H1 (cell line): ENCODE results near the gene ALOX5AP. TPM values are rescaled to one million over a fixed set of nuclear protein-coding genes. Genes with fewer than 3 reads are reported as not detected.

ENCODE experiments used
- CTCF ChIA-PET: fragments of 300-600 bp; sonication (Branson Sonifier 250); formaldehyde crosslinking; loops from one replicate; lab custom pipeline; 2021; ENCODE audit not compliant: partially characterized antibody; lab: Charles Lee
- POLR2A ChIA-PET: fragments of 300-600 bp; sonication (Branson Sonifier 250); formaldehyde crosslinking; loops from one replicate; lab custom pipeline; 2021; ENCODE audit warnings: inconsistent platforms; ENCODE audit not compliant: partially characterized antibody; lab: Charles Lee
- DNase-seq, 2 experiments: peaks; one replicate each; pipeline versions ENCODE4 v3.0.0 to v3.0.0-alpha.2; 2010 to 2022; ENCODE audit warnings: low spot score in 2 of 2, low read depth in 1 of 2, mixed read lengths in 1 of 2
- FAIRE-seq: peaks from 2 replicates; lab custom pipeline; 2011; peaks lifted over from hg19 to GRCh38; lab: Jason Lieb, UNC
- H2AFZ ChIP-seq: 2 replicates; pipeline ENCODE4 v1.8.1; 2012; ENCODE audit warnings: low read length, inconsistent platforms
- H2AK5ac ChIP-seq: 2 replicates; pipeline ENCODE4 v1.6.1; 2013; ENCODE audit warnings: low read depth, low read length
- H2BK120ac ChIP-seq: replicated peaks from 2 replicates; pipeline ENCODE3; 2013; ENCODE audit warnings: low read depth, low read length, inconsistent platforms
- H2BK12ac ChIP-seq: 2 replicates; pipeline ENCODE4 v1.6.1; 2013; ENCODE audit warnings: low read depth, low read length
- H2BK15ac ChIP-seq: 2 replicates; pipeline ENCODE4 v1.6.1; 2013; ENCODE audit warnings: low read length
- H2BK20ac ChIP-seq: 2 replicates; pipeline ENCODE4 v1.6.1; 2013; ENCODE audit warnings: low read length
- H2BK5ac ChIP-seq: 2 replicates; pipeline ENCODE4 v1.6.1; 2013; ENCODE audit warnings: low read depth, low read length
- H3K14ac ChIP-seq: 2 replicates; pipeline ENCODE4 v1.6.1; 2013; ENCODE audit warnings: inconsistent platforms; ENCODE audit not compliant: insufficient read length
- H3K18ac ChIP-seq: 2 replicates; pipeline ENCODE4 v1.6.1; 2013; ENCODE audit warnings: low read length; ENCODE audit errors: extremely low read depth
- H3K23ac ChIP-seq: 2 replicates; pipeline ENCODE4 v1.6.1; 2013; ENCODE audit warnings: inconsistent platforms; ENCODE audit not compliant: insufficient read length
- H3K23me2 ChIP-seq: 2 replicates; pipeline ENCODE4 v1.6.1; 2013; ENCODE audit warnings: low read depth, low read length
- H3K27ac ChIP-seq: 2 replicates; pipeline ENCODE4 v1.6.1; 2011; ENCODE audit warnings: low read depth, low read length, inconsistent platforms
- H3K27me3 ChIP-seq, 4 experiments: replicated peaks in 1 of 4; 1 replicate in 1 of 4; 2 replicates in 3 of 4; pipeline versions ENCODE4 v1.6.1 to v1.8.1; 2011 to 2013; ENCODE audit warnings: low read length in 3 of 4, mild to moderate bottlenecking in 3 of 4, inconsistent platforms in 2 of 4, mixed read lengths in 2 of 4, moderate library complexity in 1 of 4; ENCODE audit not compliant: control insufficient read depth in 3 of 4, insufficient read depth in 3 of 4; ENCODE audit errors: extremely low read depth in 1 of 4
- H3K36me3 ChIP-seq, 4 experiments: 2 replicates each; pipeline versions ENCODE4 v1.6.1 to v1.8.1; 2011 to 2013; ENCODE audit warnings: mild to moderate bottlenecking in 4 of 4, low read length in 3 of 4, moderate library complexity in 2 of 4, control low read depth in 1 of 4, inconsistent platforms in 1 of 4; ENCODE audit not compliant: insufficient read depth in 4 of 4, control insufficient read depth in 2 of 4
- H3K4ac ChIP-seq: replicated peaks from 2 replicates; pipeline ENCODE3; 2013; ENCODE audit warnings: low read length, low read depth, mixed read lengths, inconsistent platforms; ENCODE audit not compliant: insufficient read length
- H3K4me1 ChIP-seq, 4 experiments: replicated peaks in 1 of 4; 1 replicate in 1 of 4; 2 replicates in 3 of 4; pipeline versions ENCODE4 v1.6.1 to v1.8.1; 2011 to 2013; ENCODE audit warnings: low read length in 3 of 4, inconsistent platforms in 2 of 4, mixed read lengths in 1 of 4; ENCODE audit not compliant: insufficient read depth in 4 of 4, control insufficient read depth in 3 of 4
- H3K4me2 ChIP-seq, 2 experiments: 2 replicates each; pipeline versions ENCODE4 v1.6.1 to v1.8.1; 2011 to 2013; ENCODE audit warnings: low read depth in 2 of 2, low read length in 2 of 2, control low read depth in 1 of 2, inconsistent platforms in 1 of 2, mild to moderate bottlenecking in 1 of 2; ENCODE audit not compliant: insufficient read depth in 1 of 2
- H3K4me3 ChIP-seq, 4 experiments: fragments of 200-600, 300-600 bp in 1 of 4; sonication (generic), shearing (Covaris generic), sonication (Bioruptor Twin) in 1 of 4; 2 replicates each; pipeline versions ENCODE4 v1.5.1 to v1.8.1; 2011 to 2016; ENCODE audit warnings: low read length in 4 of 4, low read depth in 3 of 4, control low read depth in 2 of 4, inconsistent platforms in 2 of 4, mild to moderate bottlenecking in 2 of 4, mixed read lengths in 1 of 4, moderate library complexity in 1 of 4; ENCODE audit not compliant: insufficient read depth in 2 of 4; ENCODE audit errors: extremely low read depth in 1 of 4
- H3K56ac ChIP-seq: replicated peaks from 2 replicates; pipeline ENCODE3; 2013; ENCODE audit warnings: low read depth, mild to moderate bottlenecking, mixed read lengths, low read length, inconsistent platforms; ENCODE audit not compliant: insufficient read length
- H3K79me1 ChIP-seq: 2 replicates; pipeline ENCODE4 v1.6.1; 2013; ENCODE audit warnings: low read depth, low read length, control low read depth
- H3K79me2 ChIP-seq, 2 experiments: 2 replicates each; pipeline versions ENCODE4 v1.6.1 to v1.8.1; 2012 to 2013; ENCODE audit warnings: low read length in 2 of 2, mild to moderate bottlenecking in 2 of 2, inconsistent platforms in 1 of 2; ENCODE audit not compliant: insufficient read depth in 2 of 2, control insufficient read depth in 1 of 2
- H3K9ac ChIP-seq, 4 experiments: replicated peaks in 1 of 4; 1 replicate in 1 of 4; 2 replicates in 3 of 4; pipeline versions ENCODE4 v1.6.1 to v1.8.1; 2011 to 2013; ENCODE audit warnings: low read depth in 3 of 4, low read length in 3 of 4, control low read depth in 2 of 4, mild to moderate bottlenecking in 2 of 4, moderate library complexity in 2 of 4, inconsistent platforms in 1 of 4; ENCODE audit errors: extremely low read depth in 1 of 4
- H3K9me3 ChIP-seq, 2 experiments: 2 replicates each; pipeline versions ENCODE4 v1.6.1 to v1.8.1; 2012 to 2013; ENCODE audit warnings: mild to moderate bottlenecking in 2 of 2, moderate library complexity in 2 of 2, control low read depth in 1 of 2, inconsistent platforms in 1 of 2, low read depth in 1 of 2, low read length in 1 of 2, mixed read lengths in 1 of 2; ENCODE audit not compliant: insufficient read depth in 2 of 2
- H4K20me1 ChIP-seq, 2 experiments: replicated peaks in 1 of 2; 2 replicates each; pipeline versions ENCODE3 to v1.8.1; 2011 to 2013; ENCODE audit warnings: inconsistent platforms in 2 of 2, low read length in 2 of 2, mild to moderate bottlenecking in 1 of 2; ENCODE audit not compliant: insufficient read depth in 2 of 2, control insufficient read depth in 1 of 2
- H4K5ac ChIP-seq: 2 replicates; pipeline ENCODE4 v1.6.1; 2013; ENCODE audit warnings: low read length, low read depth, mixed read lengths, inconsistent platforms; ENCODE audit not compliant: insufficient read length
- H4K8ac ChIP-seq: 2 replicates; pipeline ENCODE4 v1.8.0; 2013; ENCODE audit warnings: mild to moderate bottlenecking, moderate library complexity, low read length, inconsistent platforms; ENCODE audit not compliant: insufficient read depth; ENCODE audit errors: extremely low read depth
- H4K91ac ChIP-seq: replicated peaks from 2 replicates; pipeline ENCODE3; 2013; ENCODE audit warnings: low read length, mixed read lengths, inconsistent platforms; ENCODE audit not compliant: insufficient read length
- ASH2L ChIP-seq: fragments of 200-600, 300-600 bp; sonication (generic); IDR thresholded peaks from one replicate; pipeline ENCODE4 v1.7.1; 2017; ENCODE audit warnings: low read length
- CBX5 ChIP-seq: fragments of 300-800, 300-1000 bp; sonication (generic); IDR thresholded peaks from 2 replicates; pipeline ENCODE4 v1.7.1; 2016; ENCODE audit warnings: antibody characterized with exemption, low read length, low read depth
- CEBPB ChIP-seq: IDR thresholded peaks from 2 replicates; pipeline ENCODE4 v1.6.1; 2012; ENCODE audit warnings: low read depth, low read length
- CTBP2 ChIP-seq: IDR thresholded peaks from 2 replicates; pipeline ENCODE4 v1.7.0; 2011; ENCODE audit warnings: borderline replicate concordance, mild to moderate bottlenecking, moderate library complexity, mixed read lengths, low read length; ENCODE audit not compliant: insufficient read depth, insufficient read length
- EGR1 ChIP-seq: IDR thresholded peaks from 2 replicates; pipeline ENCODE4 v1.6.1; 2011; ENCODE audit warnings: low read depth, low read length, borderline replicate concordance
- JUN ChIP-seq: IDR thresholded peaks from 2 replicates; pipeline ENCODE4 v1.6.1; 2011; ENCODE audit warnings: low read depth, mild to moderate bottlenecking, improper control_type of control experiment, low read length
- KDM1A ChIP-seq: fragments of 200-600, 300-600 bp; sonication (generic); IDR thresholded peaks from 2 replicates; pipeline ENCODE4 v1.7.1; 2016; ENCODE audit warnings: mild to moderate bottlenecking, low read length, borderline replicate concordance
- SAP30 ChIP-seq: fragments of 300-600 bp; sonication (generic); IDR thresholded peaks from 2 replicates; pipeline ENCODE4 v1.7.1; 2012; ENCODE audit warnings: low read length, moderate library complexity, mild to moderate bottlenecking, inconsistent platforms; ENCODE audit not compliant: insufficient read depth, insufficient replicate concordance
- YY1 ChIP-seq: IDR thresholded peaks from 2 replicates; pipeline ENCODE4 v1.6.1; 2011; ENCODE audit warnings: low read depth, mild to moderate bottlenecking, low read length
- WGBS, 2 experiments: shearing (Covaris generic) in 1 of 2; methylation state at CpG; one replicate each; pipeline versions ENCODE4 v1.1.6 to v1.1.7; 2013 to 2015; ENCODE audit warnings: low lambda C conversion rate in 2 of 2, mixed read lengths in 2 of 2, inconsistent platforms in 1 of 2, low coverage in 1 of 2, missing lambda C conversion rate in 1 of 2; ENCODE audit not compliant: insufficient replicate concordance in 2 of 2, insufficient coverage in 1 of 2, insufficient read length in 1 of 2; ENCODE audit errors: extremely low coverage in 1 of 2, missing lambda C conversion rate in 1 of 2; 5-methylcytosine and 5-hydroxymethylcytosine counted together
- polyA plus RNA-seq, 7 experiments: library from polyadenylated mRNA; depleted of rRNA in 3 of 7; stranded (reverse) in 5 of 7; unstranded in 2 of 7; fragments of >200 nt in 5 of 7; fragments of 200-250 nt in 2 of 7; gene quantifications; 1 replicate in 5 of 7; 2 replicates in 1 of 7; 4 replicates in 1 of 7; pipeline versions ENCODE4 v1.2.1 to v1.2.3, GENCODE V29; 2011 to 2013; ENCODE audit warnings: missing spikeins in 2 of 7, mixed read lengths in 2 of 7
- total RNA-seq: library from RNA; stranded (reverse); fragmentation: NEBNext Ultra II Directional; extraction: Animal tissue kit (Norgen Biotek cat#: 25700); gene quantifications from 2 replicates; pipeline ENCODE4 v1.2.1, GENCODE V29; 2021

ALOX5AP gene
- total and polyA plus RNA-seq, 2 of the 8 experiments (the other 6 are each of a cell fraction or from before 2014, with no cell fraction given) = not detected

DNA sequence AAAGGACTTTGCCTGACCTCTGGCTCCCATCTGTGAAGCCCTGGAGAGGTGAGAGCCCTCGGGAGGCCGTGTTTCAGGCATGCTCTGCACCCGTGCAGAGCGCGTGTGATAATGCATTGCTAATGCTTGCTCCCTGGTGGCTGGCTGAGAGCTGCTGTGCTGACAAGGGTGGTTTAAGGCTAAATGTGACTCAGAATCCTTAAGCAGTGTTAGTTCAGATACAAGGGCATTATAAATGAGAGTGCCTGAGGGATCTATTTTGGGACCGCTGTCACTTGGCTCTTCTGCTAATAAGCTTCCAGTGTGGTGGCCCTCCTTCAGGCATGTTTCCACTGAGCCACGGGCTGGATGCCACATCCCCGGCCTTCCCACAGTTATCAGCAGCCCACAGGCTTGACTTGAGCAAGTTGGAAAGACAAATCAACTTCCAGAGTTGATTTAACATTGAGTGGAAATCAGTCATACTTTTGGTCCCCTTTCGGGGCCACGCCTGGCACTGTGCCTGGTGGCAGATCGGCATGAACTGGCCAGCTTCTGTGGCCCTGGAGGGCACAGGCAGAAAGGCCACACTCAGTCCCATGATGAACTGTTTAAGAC is 17.0 kb downstream of the ALOX5AP start:
- Histone ChIP-seq H3K9ac (no peak overlapping the region), H2BK12ac (no peak overlapping the region), H4K20me1 (no peaks in the 10 kb centered on the region), H3K56ac (no peak overlapping the region), H2AFZ (no peak overlapping the region), H3K79me2 (no peaks in the 10 kb centered on the region), H2BK120ac (no peak overlapping the region), H2AK5ac (no peak overlapping the region), H3K4me2 (no peak overlapping the region), H2BK5ac (no peak overlapping the region), H3K4me1 (no peaks in the 10 kb centered on the region), H4K8ac (peak overlapping the region; percentile 57; the same call in 1 of the 2 replicates), H3K23me2 (no peaks in the 10 kb centered on the region), H3K18ac (no peak overlapping the region), H3K4me3 (no peak overlapping the region), H3K4ac (no peak overlapping the region), H3K36me3 (no peaks in the 10 kb centered on the region), H3K9me3 (no peaks in the 10 kb centered on the region), H4K5ac (no peak overlapping the region), H3K79me1 (no peaks in the 10 kb centered on the region), H3K23ac (no peak overlapping the region), H3K27ac (no peak overlapping the region), H3K27me3 (no peaks in the 10 kb centered on the region), H2BK20ac (no peak overlapping the region), H3K14ac (no peak overlapping the region), H4K91ac (no peak overlapping the region), H2BK15ac (no peak overlapping the region)
- POLR2A ChIA-PET = interaction anchor here (2.1 kb wide), 1 partner anchor 13 kb away, joined by 4 read pairs; no protein-coding TSS in a partner anchor
- TF ChIP-seq CBX5 (no peak), CTBP2 (no peak), SAP30 (no peak), ASH2L (no peak), CEBPB (no peak), JUN (no peak), EGR1 (no peak), KDM1A (no peak), YY1 (no peak)
- WGBS, 2 experiments = 75% methylated on average over 11 of the region's 11 CpGs; no CpG with 5 or more reads in 1 of the 2 experiments
- CTCF ChIA-PET = interaction anchor here (1.3 to 1.5 kb wide), 2 partner anchors 11 to 22 kb away, joined by 3 to 5 read pairs; no protein-coding TSS in a partner anchor
- DNase-seq (no peak), FAIRE-seq (no peak)
